OCI-LY7 (cell line): ENCODE results near the gene ARHGAP19. TPM values are rescaled to one million over a fixed set of nuclear protein-coding genes. Genes with fewer than 3 reads are reported as not detected.

Experiments used
- BruUV-seq: library from RNA; stranded (reverse); fragments of 400-500 nt; replicated peaks from 2 replicates; lab custom pipeline; 2021; lab: Mats Ljungman, UMichigan
- CTCF ChIA-PET: fragments of 300-600 bp; sonication (Branson Sonifier 250); formaldehyde crosslinking; loops from one replicate; lab custom pipeline; 2022; ENCODE audit warnings: antibody characterized with exemption; ENCODE audit not compliant: unreplicated experiment; lab: Charles Lee
- POLR2A ChIA-PET: fragments of 300-600 bp; sonication (Branson Sonifier 250); formaldehyde crosslinking; loops from one replicate; lab custom pipeline; 2022; ENCODE audit warnings: antibody characterized with exemption; lab: Charles Lee
- DNase-seq: peaks from one replicate; pipeline ENCODE4 v3.0.0-alpha.2; 2015; ENCODE audit warnings: low spot score
- H2AFZ ChIP-seq: fragments of 200-600 bp; sonication (generic), shearing (Covaris generic); 2 replicates; pipeline ENCODE4 v1.6.1; 2014; ENCODE audit warnings: mild to moderate bottlenecking, antibody characterized with exemption, low read length, moderate library complexity
- H3K27ac ChIP-seq: fragments of 200-600 bp; sonication (generic); 2 replicates; pipeline ENCODE4 v1.5.1; 2014; ENCODE audit warnings: mixed run types, low read depth, mild to moderate bottlenecking, moderate library complexity, low read length, inconsistent platforms; ENCODE audit not compliant: poor library complexity, severe bottlenecking
- H3K36me3 ChIP-seq: fragments of 200-600 bp; sonication (generic); 2 replicates; pipeline ENCODE4 v1.6.1; 2014; ENCODE audit warnings: mild to moderate bottlenecking, antibody characterized with exemption, low read length, moderate library complexity, mixed read lengths; ENCODE audit not compliant: insufficient read depth
- H3K4me1 ChIP-seq: fragments of 200-600 bp; sonication (generic); 2 replicates; pipeline ENCODE4 v1.5.1; 2014; ENCODE audit warnings: mild to moderate bottlenecking, low read length; ENCODE audit not compliant: insufficient read depth, poor library complexity, severe bottlenecking
- H3K4me2 ChIP-seq: fragments of 200-600 bp; sonication (generic); 2 replicates; pipeline ENCODE4 v1.6.1; 2014; ENCODE audit warnings: mild to moderate bottlenecking, low read length
- H3K4me3 ChIP-seq: fragments of 200-600 bp; sonication (generic); 2 replicates; pipeline ENCODE4 v1.5.1; 2014; ENCODE audit warnings: mild to moderate bottlenecking, low read depth, low read length; ENCODE audit not compliant: poor library complexity, severe bottlenecking
- H3K79me2 ChIP-seq: fragments of 200-600 bp; sonication (generic); 2 replicates; pipeline ENCODE4 v1.6.1; 2016; ENCODE audit warnings: low read depth, mild to moderate bottlenecking, low read length, moderate library complexity, mixed read lengths; ENCODE audit not compliant: insufficient read depth
- H3K9me2 ChIP-seq: fragments of 200-600 bp; sonication (generic); 2 replicates; pipeline ENCODE4 v1.6.1; 2016; ENCODE audit warnings: mild to moderate bottlenecking, low read length, mixed read lengths; ENCODE audit not compliant: insufficient read depth
- H3K9me3 ChIP-seq: fragments of 200-600 bp; sonication (generic); 2 replicates; pipeline ENCODE4 v1.6.1; 2014; ENCODE audit warnings: mild to moderate bottlenecking, mixed run types, low read length, mixed read lengths
- H4K20me1 ChIP-seq: fragments of 200-600 bp; sonication (generic); 2 replicates; pipeline ENCODE4 v1.6.1; 2014; ENCODE audit warnings: mild to moderate bottlenecking, antibody characterized with exemption, low read length, moderate library complexity, mixed read lengths; ENCODE audit not compliant: insufficient read depth
- CTCF ChIP-seq: fragments of 200-600 bp; sonication (generic); conservative IDR thresholded peaks from 2 replicates; pipeline ENCODE4 v1.5.1; 2014; ENCODE audit warnings: mild to moderate bottlenecking, antibody characterized with exemption, low read length, moderate library complexity, mixed read lengths
- EZH2phosphoT487 ChIP-seq: fragments of 200-600 bp; sonication (generic); IDR thresholded peaks from 2 replicates; pipeline ENCODE4 v1.6.1; 2018; ENCODE audit warnings: low read depth, borderline replicate concordance, mild to moderate bottlenecking, mixed run types, antibody characterized with exemption, low read length, moderate library complexity, mixed read lengths
- intact Hi-C: fragments of 100-400 bp; cut with micrococcal nuclease; formaldehyde crosslinking; loops from one replicate; pipeline ENCODE4 v1.10.0; 2022; ENCODE audit not compliant: unreplicated experiment
- total RNA-seq, 2 experiments: library from RNA; depleted of rRNA in 1 of 2; stranded (reverse); fragments of >200 nt in 1 of 2; shearing (Covaris generic) in 1 of 2; gene quantifications; 2 replicates each; pipeline ENCODE4 v1.2.3, GENCODE V29; 2014 to 2022

Gene ARHGAP19
- total RNA-seq, 2 experiments from 2014 or later, result 34.1 to 60.5 TPM

GRCh38 chr10:97196223-97197029, 96.0 kb downstream of the ARHGAP19 start:
- Histone ChIP-seq H4K20me1 (no peaks in the 10 kb centered on the region), H2AFZ (peak overlapping the region; percentile 97), H3K4me2 (peak overlapping the region; percentile 94), H3K79me2 (no peaks in the 10 kb centered on the region), H3K4me3 (peak overlapping the region; percentile 70), H3K9me2 (no peaks in the 10 kb centered on the region), H3K9me3 (no peaks in the 10 kb centered on the region), H3K36me3 (no peaks in the 10 kb centered on the region), H3K4me1 (peaks cover 51% of the 10 kb centered on the region), H3K27ac (peak overlapping the region; percentile 35)
- ChIA-PET CTCF (interaction anchor here (0.6 to 1.8 kb wide), 6 partner anchors 12 to 321 kb away, joined by 3 to 10 read pairs (median 4); no protein-coding TSS in a partner anchor), POLR2A (interaction anchor here (0.8 to 1.1 kb wide), 2 partner anchors 11 to 21 kb away, joined by 3 read pairs; no protein-coding TSS in a partner anchor)
- peak; percentile 92 for DNase-seq
- BruUV-seq, result no TSS peak
- intact Hi-C loops, result no loop called here
- TF ChIP-seq CTCF (peak; percentile 87), EZH2phosphoT487 (no peak)

DNA sequence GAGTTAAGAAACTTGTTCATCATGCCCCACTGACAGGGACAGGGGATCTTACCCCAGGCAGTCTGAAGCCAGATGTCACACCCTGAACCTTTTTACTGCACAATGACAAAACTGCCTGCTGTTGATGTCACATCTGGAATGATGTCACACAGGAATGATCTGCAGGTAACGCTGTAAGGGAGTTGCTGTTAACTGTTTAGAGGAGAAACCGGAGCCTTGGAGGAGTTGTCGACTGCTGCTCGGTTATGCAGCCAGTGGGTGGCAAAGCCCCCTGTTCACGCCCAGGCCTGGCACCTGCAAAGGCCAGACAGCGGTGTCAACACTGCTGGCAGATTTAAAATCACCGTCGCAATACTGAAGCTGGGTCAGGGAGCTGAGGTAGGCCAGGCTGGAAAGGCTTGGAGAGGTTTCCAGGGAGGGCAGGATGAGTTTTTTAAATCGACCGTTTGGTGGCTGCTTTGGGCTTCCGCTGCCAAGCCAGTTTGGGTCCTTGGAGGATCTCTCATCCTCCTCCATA, 96.7 kb downstream of the ARHGAP19 start:
- POLR2A ChIA-PET, result interaction anchor here (0.6 to 1.1 kb wide), 2 partner anchors 11 to 12 kb away, joined by 3 read pairs; no protein-coding TSS in a partner anchor
- no peaks in the 10 kb centered on the region for H3K79me2 ChIP-seq
- no peak for DNase-seq
- H3K9me3 ChIP-seq, result no peaks in the 10 kb centered on the region
- H3K36me3 ChIP-seq, result no peaks in the 10 kb centered on the region
- CTCF ChIA-PET, result interaction anchor here (0.9 to 1.8 kb wide), 3 partner anchors 12 to 65 kb away, joined by 3 to 10 read pairs (median 4); no protein-coding TSS in a partner anchor
- H2AFZ ChIP-seq, result peak overlapping the region; percentile 97
- H3K4me2 ChIP-seq, result peak overlapping the region; percentile 94
- H3K4me3 ChIP-seq, result peak overlapping the region; percentile 70
- intact Hi-C loops, result no loop called here
- peaks cover 44% of the 10 kb centered on the region for H3K4me1 ChIP-seq
- BruUV-seq, result no TSS peak
- no peak overlapping the region for H3K27ac ChIP-seq
- H3K9me2 ChIP-seq, result no peaks in the 10 kb centered on the region
- TF ChIP-seq EZH2phosphoT487 (no peak), CTCF (no peak)
- H4K20me1 ChIP-seq, result no peaks in the 10 kb centered on the region
